Neuronal stem cell (in vitro differentiated cells): Measurements from ENCODE around the gene KRTAP5-6.
A peak's percentile ranks its signal among the peaks of the same experiment; 100 is the strongest.

Experiments
- DNase-seq: peaks from one replicate; pipeline ENCODE4 v3.0.0-alpha.2; 2013; ENCODE audit warnings: low spot score
- H2AFZ ChIP-seq: one replicate; pipeline ENCODE4 v1.6.1; 2013; ENCODE audit warnings: mild to moderate bottlenecking, low read length, inconsistent platforms
- H2AK5ac ChIP-seq: 2 replicates; pipeline ENCODE4 v1.6.1; 2013; ENCODE audit warnings: low read depth, mild to moderate bottlenecking, inconsistent platforms, low read length, moderate library complexity, mixed read lengths
- H2BK120ac ChIP-seq: 2 replicates; pipeline ENCODE4 v1.6.1; 2013; ENCODE audit warnings: low read depth, mild to moderate bottlenecking, inconsistent platforms, low read length, moderate library complexity, mixed read lengths
- H2BK12ac ChIP-seq: one replicate; pipeline ENCODE4 v1.6.1; 2013; ENCODE audit warnings: low read length, inconsistent platforms
- H2BK15ac ChIP-seq: 2 replicates; pipeline ENCODE4 v1.6.1; 2013; ENCODE audit warnings: mild to moderate bottlenecking, low read length, inconsistent platforms, mixed read lengths
- H2BK5ac ChIP-seq: one replicate; pipeline ENCODE4 v1.6.1; 2013; ENCODE audit warnings: inconsistent platforms, mild to moderate bottlenecking, low read length, moderate library complexity
- H3K14ac ChIP-seq: one replicate; pipeline ENCODE4 v1.6.1; 2013; ENCODE audit warnings: low read length, inconsistent platforms
- H3K18ac ChIP-seq: 2 replicates; pipeline ENCODE4 v1.6.1; 2013; ENCODE audit warnings: low read length, inconsistent platforms
- H3K23ac ChIP-seq: 2 replicates; pipeline ENCODE4 v1.6.1; 2013; ENCODE audit warnings: low read depth, mild to moderate bottlenecking, mixed read lengths, low read length, inconsistent platforms; ENCODE audit not compliant: poor library complexity
- H3K27ac ChIP-seq: replicated peaks from 3 replicates; pipeline ENCODE4 v1.5.1; 2013; ENCODE audit warnings: low read length, inconsistent platforms
- H3K27me3 ChIP-seq, 3 experiments: 2 replicates each; pipeline ENCODE4 v1.6.1; 2013; ENCODE audit warnings: low read length in 3 of 3, mild to moderate bottlenecking in 2 of 3, inconsistent platforms in 1 of 3, low read depth in 1 of 3, mixed read lengths in 1 of 3, moderate library complexity in 1 of 3; ENCODE audit not compliant: control insufficient read depth in 3 of 3, insufficient read depth in 3 of 3
- H3K36me3 ChIP-seq, 2 donors: replicated peaks in 1 of 2; 2 replicates each; pipeline ENCODE4 v1.6.1; 2013; ENCODE audit warnings: low read length in 2 of 2; ENCODE audit not compliant: control insufficient read depth in 2 of 2, insufficient read depth in 2 of 2
- H3K4ac ChIP-seq: 2 replicates; pipeline ENCODE4 v1.6.1; 2013; ENCODE audit warnings: inconsistent platforms, mild to moderate bottlenecking, low read length, moderate library complexity
- H3K4me1 ChIP-seq, 2 donors: 1 replicate in 1 of 2; 2 replicates in 1 of 2; pipeline ENCODE4 v1.6.1; 2013; ENCODE audit warnings: low read length in 2 of 2, low read depth in 1 of 2; ENCODE audit not compliant: control insufficient read depth in 2 of 2, insufficient read depth in 1 of 2
- H3K4me2 ChIP-seq: one replicate; pipeline ENCODE4 v1.6.1; 2013; ENCODE audit warnings: mild to moderate bottlenecking, low read length, inconsistent platforms; ENCODE audit not compliant: insufficient read depth, poor library complexity, severe bottlenecking
- H3K4me3 ChIP-seq, 2 donors: 2 replicates each; pipeline ENCODE4 v1.5.1; 2013; ENCODE audit warnings: low read length in 2 of 2, mild to moderate bottlenecking in 2 of 2, inconsistent platforms in 1 of 2, moderate library complexity in 1 of 2
- H3K79me1 ChIP-seq: one replicate; pipeline ENCODE4 v1.6.1; 2013; ENCODE audit warnings: low read depth, mild to moderate bottlenecking, inconsistent platforms, low read length, moderate library complexity
- H3K9ac ChIP-seq: one replicate; pipeline ENCODE4 v1.6.1; 2013; ENCODE audit warnings: mild to moderate bottlenecking, low read depth, low read length, inconsistent platforms; ENCODE audit not compliant: poor library complexity
- H3K9me3 ChIP-seq, 2 donors: replicated peaks in 1 of 2; 2 replicates each; pipeline versions ENCODE3 to v1.6.1; 2013; ENCODE audit warnings: low read length in 2 of 2, mild to moderate bottlenecking in 2 of 2, inconsistent platforms in 1 of 2, low read depth in 1 of 2, mixed read lengths in 1 of 2, moderate library complexity in 1 of 2; ENCODE audit not compliant: control insufficient read depth in 2 of 2, insufficient read depth in 1 of 2
- H4K8ac ChIP-seq: one replicate; pipeline ENCODE4 v1.6.1; 2013; ENCODE audit warnings: low read depth, mild to moderate bottlenecking, inconsistent platforms, low read length, moderate library complexity
- H4K91ac ChIP-seq: one replicate; pipeline ENCODE4 v1.6.1; 2013; ENCODE audit warnings: low read length, low read depth, mild to moderate bottlenecking, inconsistent platforms; ENCODE audit not compliant: poor library complexity
- WGBS, 2 donors: extraction: QIAGEN DNeasy Blood & Tissue Kit; methylation state at CpG; one replicate each; pipeline ENCODE4 v1.1.7; 2013; ENCODE audit warnings: missing lambda C conversion rate in 2 of 2, mixed read lengths in 1 of 2; ENCODE audit not compliant: insufficient read length in 2 of 2, insufficient replicate concordance in 1 of 2; ENCODE audit errors: extremely low coverage in 2 of 2; 5-methylcytosine and 5-hydroxymethylcytosine counted together

Gene KRTAP5-6

DNA sequence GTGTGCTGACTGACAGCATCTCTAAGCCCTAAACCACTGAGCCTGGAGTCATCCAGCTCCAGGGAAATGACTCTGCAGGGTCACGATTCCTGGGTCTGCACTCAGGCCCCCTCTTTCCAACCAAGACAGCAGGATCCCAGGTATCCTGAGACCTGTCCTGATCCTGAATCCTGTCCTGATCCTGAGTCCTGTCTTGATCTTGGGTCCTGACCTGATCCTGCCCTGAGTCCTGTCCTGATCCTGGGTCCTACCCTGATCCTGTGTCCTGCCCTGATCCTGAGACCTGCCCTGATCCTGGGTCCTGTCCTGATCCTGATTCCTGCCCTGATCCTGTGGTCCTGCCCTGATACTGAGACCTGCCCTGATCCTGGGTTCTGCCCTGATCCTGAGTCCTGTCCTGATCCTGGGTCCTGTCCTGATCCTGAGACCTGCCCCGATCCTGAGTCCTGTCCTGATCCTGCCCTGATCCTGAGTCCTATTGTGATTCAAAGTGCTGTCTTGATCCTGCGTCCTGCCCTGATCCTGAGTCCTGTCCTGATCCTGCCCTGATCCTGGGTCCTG, 1.4 kb upstream of the KRTAP5-6 start:
- H2BK15ac ChIP-seq: no peak overlapping the region
- H2BK12ac ChIP-seq: peak overlapping the region; percentile 59
- no peak overlapping the region for H2BK120ac ChIP-seq
- no peak overlapping the region for H3K23ac ChIP-seq
- no peak overlapping the region for H2BK5ac ChIP-seq
- H3K4ac ChIP-seq: no peak overlapping the region
- no peak for DNase-seq
- no peaks in the 10 kb centered on the region for H3K9me3 ChIP-seq
- no CpG with 5 or more reads among the region's 3 CpGs for WGBS, 2 donors
- H2AFZ ChIP-seq: no peak overlapping the region
- H4K91ac ChIP-seq: no peak overlapping the region
- H3K9ac ChIP-seq: no peak overlapping the region
- no peak overlapping the region for H3K4me2 ChIP-seq
- peaks cover 0 to 14% of the 10 kb centered on the region in 2 donors for H3K4me1 ChIP-seq
- H3K4me3 ChIP-seq: no peak overlapping the region
- H3K36me3 ChIP-seq: no peaks in the 10 kb centered on the region
- no peak overlapping the region for H3K27ac ChIP-seq
- H2AK5ac ChIP-seq: peak overlapping the region; percentile 90
- H3K79me1 ChIP-seq: peaks cover 3% of the 10 kb centered on the region
- H3K14ac ChIP-seq: no peak overlapping the region
- peak overlapping the region; percentile 6 for H3K18ac ChIP-seq
- no peak overlapping the region for H4K8ac ChIP-seq
- H3K27me3 ChIP-seq: peaks cover 0 to 27% (median 0%) of the 10 kb centered on the region in 3 experiments

DNA sequence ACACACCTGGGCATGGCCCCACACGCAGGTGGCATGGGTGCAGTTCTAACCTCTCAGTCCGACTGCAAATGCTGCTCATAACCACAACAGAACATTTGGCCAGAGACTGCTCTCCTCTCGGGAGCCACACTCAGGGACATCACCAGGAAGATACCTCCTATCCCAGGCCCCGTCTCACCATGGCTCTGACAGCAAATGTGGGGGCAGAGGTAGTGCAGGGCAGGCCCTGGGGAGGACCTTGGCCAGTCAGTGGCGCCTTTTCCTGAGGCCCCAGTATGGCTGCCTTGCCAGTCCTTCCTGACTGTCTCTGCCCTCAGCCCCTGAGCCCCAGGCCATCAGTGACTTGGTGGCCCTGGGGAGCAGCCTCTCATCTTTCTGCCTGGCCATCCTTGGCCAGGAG, 2.8 kb downstream of the KRTAP5-6 start:
- peak overlapping the region; percentile 93 for H2BK5ac ChIP-seq
- no peak overlapping the region for H3K4me2 ChIP-seq
- H4K91ac ChIP-seq: peak overlapping the region; percentile 47
- no peak overlapping the region for H2BK12ac ChIP-seq
- DNase-seq: no peak
- H3K27ac ChIP-seq: no peak overlapping the region
- H3K79me1 ChIP-seq: no peaks in the 10 kb centered on the region
- peak overlapping the region; percentile 25 for H2BK15ac ChIP-seq
- peak overlapping the region; percentile 90 for H4K8ac ChIP-seq
- H3K9ac ChIP-seq: peak overlapping the region; percentile 47
- H3K27me3 ChIP-seq: peaks cover 0 to 3% (median 0%) of the 10 kb centered on the region in 3 experiments
- H3K4ac ChIP-seq: peak overlapping the region; percentile 39
- H3K14ac ChIP-seq: peak overlapping the region; percentile 42
- H3K4me1 ChIP-seq: peaks cover 5% of the 10 kb centered on the region in 2 donors
- H2BK120ac ChIP-seq: peak overlapping the region; percentile 69
- H3K23ac ChIP-seq: peak overlapping the region; percentile 46
- H3K36me3 ChIP-seq: no peaks in the 10 kb centered on the region
- no CpG with 5 or more reads among the region's 5 CpGs for WGBS, 2 donors
- H3K9me3 ChIP-seq: no peaks in the 10 kb centered on the region
- H3K4me3 ChIP-seq: peak overlapping the region in 1 of 2 donors; percentile 63
- H2AFZ ChIP-seq: no peak overlapping the region
- peak overlapping the region; percentile 87 for H2AK5ac ChIP-seq
- H3K18ac ChIP-seq: peak overlapping the region; percentile 63

DNA sequence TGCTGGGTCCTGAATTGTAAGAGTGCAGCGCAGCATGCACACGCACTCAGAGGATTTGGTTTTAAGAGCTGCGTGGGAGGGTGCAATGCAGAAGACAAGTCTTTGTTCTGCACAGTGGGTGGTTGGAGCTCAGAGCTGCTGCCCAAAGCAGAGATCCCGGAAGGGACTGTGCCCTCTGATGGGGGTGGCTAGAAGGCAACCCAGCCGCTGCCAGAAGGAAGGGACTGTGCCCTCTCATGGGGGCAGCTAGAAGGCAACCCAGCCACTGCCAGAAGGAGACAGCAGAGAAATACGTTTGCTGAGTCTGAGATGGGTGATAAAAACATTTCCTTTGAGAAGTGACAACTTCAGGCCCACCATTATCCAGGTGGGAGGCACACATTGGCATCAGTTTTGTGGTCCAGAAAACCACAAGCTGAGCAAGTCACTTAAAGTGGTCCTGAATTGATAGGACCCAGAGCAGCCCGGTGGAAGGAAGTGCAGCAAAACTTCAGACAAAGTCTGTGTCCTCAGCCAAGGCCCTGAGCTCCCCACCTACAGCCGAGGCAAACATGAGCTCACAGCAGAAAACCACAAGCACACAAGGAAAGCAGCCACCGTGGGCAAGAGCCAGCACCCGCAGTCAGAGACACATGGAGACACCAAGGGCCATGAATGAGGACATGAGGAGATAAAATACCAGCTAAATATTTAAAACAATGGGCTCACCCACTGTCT, 4.3 kb downstream of the KRTAP5-6 start:
- H3K36me3 ChIP-seq: no peaks in the 10 kb centered on the region
- no peaks in the 10 kb centered on the region for H3K9me3 ChIP-seq
- no peak overlapping the region for H3K4ac ChIP-seq
- peaks cover 0 to 3% (median 0%) of the 10 kb centered on the region in 3 experiments for H3K27me3 ChIP-seq
- H2BK15ac ChIP-seq: no peak overlapping the region
- no peak overlapping the region for H4K91ac ChIP-seq
- no peak overlapping the region for H2BK12ac ChIP-seq
- no peak overlapping the region for H3K4me2 ChIP-seq
- no CpG with 5 or more reads among the region's 10 CpGs for WGBS, 2 donors
- H3K14ac ChIP-seq: no peak overlapping the region
- peak overlapping the region; percentile 23 for H2AFZ ChIP-seq
- no peaks in the 10 kb centered on the region for H3K79me1 ChIP-seq
- no peak overlapping the region for H4K8ac ChIP-seq
- peak; percentile 50 for DNase-seq
- H3K18ac ChIP-seq: no peak overlapping the region
- no peak overlapping the region for H2AK5ac ChIP-seq
- no peak overlapping the region for H3K27ac ChIP-seq
- H3K4me1 ChIP-seq: peaks cover 5% of the 10 kb centered on the region in 2 donors
- H2BK5ac ChIP-seq: no peak overlapping the region
- no peak overlapping the region for H3K4me3 ChIP-seq
- H3K23ac ChIP-seq: no peak overlapping the region
- H2BK120ac ChIP-seq: no peak overlapping the region
- no peak overlapping the region for H3K9ac ChIP-seq

DNA sequence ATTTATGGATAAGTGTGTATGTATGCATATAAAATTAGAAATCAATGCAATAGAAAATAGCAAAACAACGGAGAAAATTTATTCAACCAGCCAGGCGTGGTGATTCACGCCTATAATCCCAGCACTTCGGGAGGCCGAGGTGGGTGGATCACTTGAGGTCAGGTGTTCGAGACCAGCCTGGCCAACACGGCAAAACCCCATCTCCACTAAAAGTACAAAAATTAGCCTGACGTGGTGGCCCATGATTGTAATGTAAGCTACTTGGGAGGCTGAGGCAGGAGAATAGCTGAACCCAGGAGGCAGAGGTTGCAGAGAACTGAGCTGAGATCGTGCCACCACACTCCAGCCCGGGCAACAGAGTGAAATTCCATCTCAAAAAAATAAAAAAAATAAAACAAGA, 5.5 kb downstream of the KRTAP5-6 start:
- Histone ChIP-seq H2AK5ac (no peak overlapping the region), H4K8ac (no peak overlapping the region), H4K91ac (no peak overlapping the region), H2BK15ac (no peak overlapping the region), H3K36me3 (no peaks in the 10 kb centered on the region), H2AFZ (no peak overlapping the region), H3K4ac (no peak overlapping the region), H3K4me3 (no peak overlapping the region), H3K79me1 (no peaks in the 10 kb centered on the region), H3K9ac (no peak overlapping the region), H3K4me1 (peaks cover 5% of the 10 kb centered on the region in 2 donors), H3K9me3 (no peaks in the 10 kb centered on the region), H2BK5ac (no peak overlapping the region), H2BK120ac (no peak overlapping the region), H3K18ac (no peak overlapping the region), H3K27ac (no peak overlapping the region), H2BK12ac (no peak overlapping the region), H3K14ac (no peak overlapping the region), H3K27me3 (peaks cover 0 to 4% (median 0%) of the 10 kb centered on the region in 3 experiments), H3K23ac (no peak overlapping the region), H3K4me2 (no peak overlapping the region)
- WGBS, 2 donors: no CpG with 5 or more reads among the region's 10 CpGs
- DNase-seq: no peak
